HUES48 (cell line): ENCODE results near the gene CST6.
"Not testable (repeated sequence)": the region's sequence is repeated elsewhere in the genome, so short reads cannot be mapped to it uniquely, and the experiment has no call there.

ENCODE experiments used
- H3K27ac ChIP-seq: one replicate; pipeline ENCODE4 v1.7.0; 2013; ENCODE audit warnings: low read depth, low read length, inconsistent platforms
- H3K27me3 ChIP-seq: 2 replicates; pipeline ENCODE4 v1.6.1; 2013; ENCODE audit warnings: mild to moderate bottlenecking, low read length; ENCODE audit not compliant: control insufficient read depth, insufficient read depth
- H3K36me3 ChIP-seq: 2 replicates; pipeline ENCODE4 v1.6.1; 2013; ENCODE audit warnings: low read length; ENCODE audit not compliant: control insufficient read depth, insufficient read depth
- H3K4me1 ChIP-seq: 2 replicates; pipeline ENCODE4 v1.6.1; 2013; ENCODE audit warnings: mild to moderate bottlenecking, low read length; ENCODE audit not compliant: control insufficient read depth, insufficient read depth
- H3K4me3 ChIP-seq: 2 replicates; pipeline ENCODE4 v1.5.1; 2013; ENCODE audit warnings: mild to moderate bottlenecking, low read depth, low read length
- H3K9ac ChIP-seq: 2 replicates; pipeline ENCODE4 v1.6.1; 2013; ENCODE audit warnings: mild to moderate bottlenecking, low read depth, low read length, moderate library complexity
- H3K9me3 ChIP-seq: 2 replicates; pipeline ENCODE4 v1.6.1; 2013; ENCODE audit warnings: low read length; ENCODE audit not compliant: control insufficient read depth, insufficient read depth

Gene CST6

GRCh38 chr11:66008095-66008467 lies 3.7 kb upstream of the CST6 start:
- Histone ChIP-seq H3K4me1 (peaks cover 8% of the 10 kb centered on the region), H3K36me3 (peaks cover 22% of the 10 kb centered on the region), H3K27me3 (peaks cover 17% of the 10 kb centered on the region), H3K9ac (no peak overlapping the region), H3K4me3 (no peak overlapping the region), H3K27ac (no peak overlapping the region), H3K9me3 (no peaks in the 10 kb centered on the region)

DNA sequence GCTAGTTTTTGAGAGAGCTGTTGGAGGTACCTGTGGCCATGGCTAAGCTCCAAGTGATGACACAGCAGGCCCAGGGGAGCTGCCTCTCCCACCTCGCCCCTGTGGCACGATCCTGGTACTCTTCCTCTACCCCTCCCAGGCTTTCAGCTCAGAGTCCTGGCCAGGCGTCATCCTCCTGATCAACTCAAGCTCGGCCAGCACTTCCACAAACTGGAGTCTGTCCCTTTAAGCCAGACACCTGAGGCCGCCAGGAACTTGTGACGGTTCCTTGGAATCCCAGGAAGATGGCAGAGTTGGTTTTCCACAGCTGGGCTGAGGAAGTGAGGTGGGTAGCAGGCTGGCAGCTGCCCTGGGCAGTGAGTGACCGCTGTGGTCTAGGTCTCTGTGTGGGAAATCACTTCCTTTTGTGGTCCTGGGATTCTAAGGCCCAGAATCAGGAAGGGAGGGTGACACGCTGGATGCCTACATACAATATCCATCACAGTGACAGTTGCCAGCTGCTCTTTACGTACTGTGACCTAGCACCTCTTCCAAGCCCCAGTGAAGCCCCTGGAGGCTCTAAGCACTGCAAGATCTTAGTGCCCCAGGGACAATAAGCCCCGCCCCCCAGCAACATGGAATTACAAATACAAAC lies 3.2 kb upstream of the CST6 start:
- Histone ChIP-seq H3K4me1 (peaks cover 8% of the 10 kb centered on the region), H3K4me3 (no peak overlapping the region), H3K9me3 (no peaks in the 10 kb centered on the region), H3K27me3 (peaks cover 17% of the 10 kb centered on the region), H3K36me3 (peaks cover 20% of the 10 kb centered on the region), H3K9ac (no peak overlapping the region), H3K27ac (no peak overlapping the region)

GRCh38 chr11:66010036-66010435 lies 1.8 kb upstream of the CST6 start:
- H3K36me3 ChIP-seq, H3K9me3 ChIP-seq, H3K4me1 ChIP-seq, H3K27ac ChIP-seq, H3K4me3 ChIP-seq, H3K9ac ChIP-seq: not testable (repeated sequence)
- H3K27me3 ChIP-seq, result peaks cover 17% of the 10 kb centered on the region

DNA sequence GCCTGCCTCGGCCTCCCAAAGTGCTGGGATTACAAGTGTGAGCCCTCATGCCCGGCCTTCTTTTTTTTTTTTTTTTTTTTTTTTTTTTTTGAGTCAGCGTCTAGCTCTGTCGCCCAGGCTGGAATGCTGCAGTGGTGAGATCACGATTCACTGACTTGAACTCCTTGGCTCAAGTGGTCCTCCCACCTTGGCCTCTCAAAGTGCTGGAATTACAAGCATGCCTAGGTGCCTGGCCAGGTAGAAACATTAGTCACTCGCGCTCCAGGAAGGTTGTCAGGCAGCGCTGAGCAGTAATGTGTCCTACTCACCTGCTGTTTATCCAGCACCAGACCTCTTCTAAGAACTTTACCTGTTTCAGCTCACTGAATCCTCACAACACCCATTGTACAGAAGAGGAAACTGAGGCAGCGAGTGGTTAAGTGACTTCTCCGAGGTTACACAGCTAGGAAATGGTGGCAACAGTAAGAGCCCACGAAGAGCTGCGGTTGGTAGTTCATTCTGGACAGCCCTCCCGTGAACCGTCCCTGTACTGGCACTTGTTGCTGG lies 496 bp upstream of the CST6 start:
- peaks cover 17% of the 10 kb centered on the region for H3K27me3 ChIP-seq
- peaks cover 8% of the 10 kb centered on the region for H3K4me1 ChIP-seq
- H3K27ac ChIP-seq, result no peak overlapping the region
- no peak overlapping the region for H3K9ac ChIP-seq
- no peaks in the 10 kb centered on the region for H3K9me3 ChIP-seq
- H3K4me3 ChIP-seq, result peak overlapping the region; percentile 51; the same call in 1 of the 2 replicates
- no peaks in the 10 kb centered on the region for H3K36me3 ChIP-seq

DNA sequence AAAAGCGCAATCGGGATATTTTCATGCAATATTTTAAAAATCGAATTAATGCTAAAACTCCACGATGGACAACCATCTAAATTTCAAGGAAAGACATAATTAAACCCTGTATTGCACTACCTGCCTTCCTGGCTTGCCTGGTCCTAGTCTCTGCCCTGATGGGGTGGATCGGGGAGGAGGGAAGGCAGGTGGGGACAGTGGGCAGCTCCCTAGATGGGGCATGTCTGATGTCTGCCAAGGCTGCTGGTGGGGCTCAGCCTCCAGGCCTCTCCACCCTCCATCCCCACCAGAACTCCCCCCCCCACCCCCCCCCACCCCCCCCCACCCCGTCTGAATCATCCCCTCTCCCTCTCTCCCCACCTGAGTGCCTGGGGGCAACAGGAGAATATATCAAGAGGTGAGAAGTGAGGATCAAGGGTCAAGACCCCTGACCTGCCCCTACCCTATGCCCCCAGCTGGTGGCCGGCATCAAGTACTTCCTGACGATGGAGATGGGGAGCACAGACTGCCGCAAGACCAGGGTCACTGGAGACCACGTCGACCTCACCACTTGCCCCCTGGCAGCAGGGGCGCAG lies 650 bp downstream of the CST6 start:
- Histone ChIP-seq H3K27me3 (peaks cover 17% of the 10 kb centered on the region), H3K9ac (no peak overlapping the region), H3K4me3 (peak overlapping the region; percentile 51; the same call in 1 of the 2 replicates), H3K4me1 (0 out of 2 replicates have a peak, but pooled peaks cover 2% of the 10 kb centered on the region), H3K9me3 (no peaks in the 10 kb centered on the region), H3K36me3 (no peaks in the 10 kb centered on the region), H3K27ac (no peak overlapping the region)

DNA sequence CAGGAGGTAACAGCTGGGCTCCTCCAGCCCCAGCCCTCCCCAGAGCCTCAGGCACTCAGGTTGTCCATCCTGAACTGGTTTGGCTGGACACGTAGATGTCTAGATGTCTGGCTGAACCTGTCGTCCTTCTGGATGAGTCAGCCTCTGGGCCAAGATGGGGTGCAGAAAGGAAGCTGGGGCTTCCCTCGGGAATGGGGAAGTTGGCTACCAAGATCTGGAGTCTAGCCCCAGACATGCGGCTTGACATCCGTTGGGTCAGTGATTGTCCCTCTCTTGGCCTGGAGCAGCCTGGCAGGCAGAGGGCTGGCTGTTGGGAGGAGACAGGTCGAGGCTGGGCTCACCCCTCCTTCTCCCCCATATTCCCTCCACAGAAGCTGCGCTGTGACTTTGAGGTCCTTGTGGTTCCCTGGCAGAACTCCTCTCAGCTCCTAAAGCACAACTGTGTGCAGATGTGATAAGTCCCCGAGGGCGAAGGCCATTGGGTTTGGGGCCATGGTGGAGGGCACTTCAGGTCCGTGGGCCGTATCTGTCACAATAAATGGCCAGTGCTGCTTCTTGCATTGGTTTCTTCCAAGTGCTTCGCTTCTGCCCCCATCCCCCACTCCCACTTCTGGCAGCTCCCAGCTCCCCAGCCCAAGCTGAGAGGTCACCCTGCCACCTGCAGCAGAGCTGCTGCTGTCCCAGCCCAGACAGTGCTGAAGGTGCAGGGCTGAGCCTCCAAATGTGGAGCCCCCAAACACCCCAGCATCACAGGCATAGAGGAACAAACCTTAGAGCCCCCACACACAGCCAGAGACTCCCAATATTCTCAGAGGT lies 1.3 kb downstream of the CST6 start:
- Histone ChIP-seq H3K9me3 (no peaks in the 10 kb centered on the region), H3K27ac (no peak overlapping the region), H3K36me3 (no peaks in the 10 kb centered on the region), H3K9ac (no peak overlapping the region), H3K27me3 (peaks cover 17% of the 10 kb centered on the region), H3K4me1 (no peaks in the 10 kb centered on the region), H3K4me3 (no peak overlapping the region)

- Histone ChIP-seq H3K9ac (no peak overlapping the region), H3K4me3 (no peak overlapping the region), H3K9me3 (no peaks in the 10 kb centered on the region), H3K4me1 (no peaks in the 10 kb centered on the region), H3K27ac (no peak overlapping the region), H3K27me3 (peaks cover 17% of the 10 kb centered on the region), H3K36me3 (no peaks in the 10 kb centered on the region)
These were observed 1.9 kb downstream of the CST6 start for GRCh38 chr11:66013762-66014100.

DNA sequence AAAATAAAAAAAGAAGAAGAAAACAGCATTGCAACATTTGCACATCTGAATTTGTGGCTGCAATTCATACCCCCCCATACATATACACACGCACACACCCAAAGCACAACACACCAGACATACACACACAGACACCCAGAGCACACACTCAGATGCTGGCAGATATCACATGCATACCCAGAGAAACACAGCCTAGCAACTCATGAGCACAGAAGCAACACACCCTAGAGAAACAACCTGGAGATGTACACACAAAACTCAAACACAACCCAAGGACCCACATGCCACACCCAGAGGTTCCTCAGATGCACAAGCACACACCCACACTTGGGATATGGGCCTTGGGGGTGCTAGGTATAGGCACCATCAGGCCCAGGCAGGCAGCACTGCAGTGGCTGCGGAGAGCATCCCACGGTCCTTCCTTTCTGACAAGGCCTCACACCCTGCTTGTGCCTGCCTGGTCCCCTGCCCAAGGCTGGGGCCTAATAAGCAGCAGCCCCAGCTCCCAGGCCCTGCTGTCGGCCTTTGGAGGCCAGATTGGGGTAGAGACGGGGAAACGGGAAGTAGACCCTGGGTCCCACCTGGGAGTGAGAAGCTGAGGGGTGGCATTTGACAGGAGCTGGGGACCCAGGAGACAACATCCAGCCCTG lies 3.1 kb downstream of the CST6 start:
- no peaks in the 10 kb centered on the region for H3K36me3 ChIP-seq
- H3K27me3 ChIP-seq, result peaks cover 17% of the 10 kb centered on the region
- no peaks in the 10 kb centered on the region for H3K4me1 ChIP-seq
- no peak overlapping the region for H3K4me3 ChIP-seq
- H3K9me3 ChIP-seq, result no peaks in the 10 kb centered on the region
- H3K9ac ChIP-seq, result no peak overlapping the region
- H3K27ac ChIP-seq, result no peak overlapping the region

- Histone ChIP-seq H3K27ac (no peak overlapping the region), H3K27me3 (peaks cover 17% of the 10 kb centered on the region), H3K36me3 (no peaks in the 10 kb centered on the region), H3K4me3 (no peak overlapping the region), H3K9ac (no peak overlapping the region), H3K4me1 (no peaks in the 10 kb centered on the region), H3K9me3 (no peaks in the 10 kb centered on the region)
These were observed 3.7 kb downstream of the CST6 start for GRCh38 chr11:66015454-66015881.

- H3K9me3 ChIP-seq, result no peaks in the 10 kb centered on the region
- H3K36me3 ChIP-seq, result no peaks in the 10 kb centered on the region
- no peak overlapping the region for H3K27ac ChIP-seq
- no peak overlapping the region for H3K9ac ChIP-seq
- H3K4me1 ChIP-seq, result no peaks in the 10 kb centered on the region
- no peak overlapping the region for H3K4me3 ChIP-seq
- peaks cover 17% of the 10 kb centered on the region for H3K27me3 ChIP-seq
These were observed 4.4 kb downstream of the CST6 start for GRCh38 chr11:66015936-66016792.
